ENCODE measurements around the gene SINHCAF. TPM values are rescaled to one million over a fixed set of nuclear protein-coding genes. Genes with fewer than 3 reads are reported as not detected.

SINHCAF gene
- polyA plus RNA-seq, 1 donor from 2014 or later, result 80.5 TPM

DNA sequence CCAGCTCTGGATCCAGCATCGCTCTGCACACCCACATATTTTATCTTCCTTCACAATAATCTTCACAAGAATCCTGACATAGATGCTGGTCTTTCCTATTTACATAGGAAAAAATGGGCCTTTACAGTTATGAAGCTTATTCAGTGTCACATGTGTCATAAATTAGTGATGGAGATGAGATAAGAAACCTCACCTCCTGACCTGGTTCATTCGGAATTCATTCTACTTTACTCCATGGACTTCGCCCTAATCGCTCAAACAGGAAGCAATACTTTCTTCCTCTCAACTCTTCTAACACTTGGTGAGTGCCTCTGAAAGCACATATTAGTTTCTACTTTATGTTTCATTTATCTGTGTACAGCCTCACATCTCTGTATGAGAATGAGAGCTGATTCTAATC lies 12.0 kb upstream of the SINHCAF start:
- Histone ChIP-seq H3K9me2 (ENCODE audit: insufficient read depth, low read length) (no peaks in the 10 kb centered on the region), H3F3A (ENCODE audit: insufficient read depth, low read length, poor library complexity, severe bottlenecking) (no peaks in the 10 kb centered on the region), H3K4me3 (ENCODE audit: low read length) (no peak overlapping the region), H3K9ac (ENCODE audit: low read length) (no peak overlapping the region), H3K36me3 (ENCODE audit: insufficient read depth, low read length) (no peaks in the 10 kb centered on the region), H2AFZ (ENCODE audit: low read depth, low read length) (no peak overlapping the region), H4K20me1 (ENCODE audit: insufficient read depth) (no peaks in the 10 kb centered on the region), H3K27me3 (ENCODE audit: insufficient read depth, low read depth, low read length) (no peaks in the 10 kb centered on the region), H3K9me3 (ENCODE audit: low read length) (no peaks in the 10 kb centered on the region), H3K4me2 (ENCODE audit: low read length) (no peak overlapping the region), H3K79me2 (replicated peaks; ENCODE audit: insufficient read depth, low read length) (no peaks in the 10 kb centered on the region), H3K27ac (ENCODE audit: low read length) (no peak overlapping the region)
- TF ChIP-seq, protein P1, sequence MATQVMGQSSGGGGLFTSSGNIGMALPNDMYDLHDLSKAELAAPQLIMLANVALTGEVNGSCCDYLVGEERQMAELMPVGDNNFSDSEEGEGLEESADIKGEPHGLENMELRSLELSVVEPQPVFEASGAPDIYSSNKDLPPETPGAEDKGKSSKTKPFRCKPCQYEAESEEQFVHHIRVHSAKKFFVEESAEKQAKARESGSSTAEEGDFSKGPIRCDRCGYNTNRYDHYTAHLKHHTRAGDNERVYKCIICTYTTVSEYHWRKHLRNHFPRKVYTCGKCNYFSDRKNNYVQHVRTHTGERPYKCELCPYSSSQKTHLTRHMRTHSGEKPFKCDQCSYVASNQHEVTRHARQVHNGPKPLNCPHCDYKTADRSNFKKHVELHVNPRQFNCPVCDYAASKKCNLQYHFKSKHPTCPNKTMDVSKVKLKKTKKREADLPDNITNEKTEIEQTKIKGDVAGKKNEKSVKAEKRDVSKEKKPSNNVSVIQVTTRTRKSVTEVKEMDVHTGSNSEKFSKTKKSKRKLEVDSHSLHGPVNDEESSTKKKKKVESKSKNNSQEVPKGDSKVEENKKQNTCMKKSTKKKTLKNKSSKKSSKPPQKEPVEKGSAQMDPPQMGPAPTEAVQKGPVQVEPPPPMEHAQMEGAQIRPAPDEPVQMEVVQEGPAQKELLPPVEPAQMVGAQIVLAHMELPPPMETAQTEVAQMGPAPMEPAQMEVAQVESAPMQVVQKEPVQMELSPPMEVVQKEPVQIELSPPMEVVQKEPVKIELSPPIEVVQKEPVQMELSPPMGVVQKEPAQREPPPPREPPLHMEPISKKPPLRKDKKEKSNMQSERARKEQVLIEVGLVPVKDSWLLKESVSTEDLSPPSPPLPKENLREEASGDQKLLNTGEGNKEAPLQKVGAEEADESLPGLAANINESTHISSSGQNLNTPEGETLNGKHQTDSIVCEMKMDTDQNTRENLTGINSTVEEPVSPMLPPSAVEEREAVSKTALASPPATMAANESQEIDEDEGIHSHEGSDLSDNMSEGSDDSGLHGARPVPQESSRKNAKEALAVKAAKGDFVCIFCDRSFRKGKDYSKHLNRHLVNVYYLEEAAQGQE (IDR thresholded peaks at IDR 0.05; ENCODE audit: borderline replicate concordance), result no peak
- TF ChIP-seq, protein P2, sequence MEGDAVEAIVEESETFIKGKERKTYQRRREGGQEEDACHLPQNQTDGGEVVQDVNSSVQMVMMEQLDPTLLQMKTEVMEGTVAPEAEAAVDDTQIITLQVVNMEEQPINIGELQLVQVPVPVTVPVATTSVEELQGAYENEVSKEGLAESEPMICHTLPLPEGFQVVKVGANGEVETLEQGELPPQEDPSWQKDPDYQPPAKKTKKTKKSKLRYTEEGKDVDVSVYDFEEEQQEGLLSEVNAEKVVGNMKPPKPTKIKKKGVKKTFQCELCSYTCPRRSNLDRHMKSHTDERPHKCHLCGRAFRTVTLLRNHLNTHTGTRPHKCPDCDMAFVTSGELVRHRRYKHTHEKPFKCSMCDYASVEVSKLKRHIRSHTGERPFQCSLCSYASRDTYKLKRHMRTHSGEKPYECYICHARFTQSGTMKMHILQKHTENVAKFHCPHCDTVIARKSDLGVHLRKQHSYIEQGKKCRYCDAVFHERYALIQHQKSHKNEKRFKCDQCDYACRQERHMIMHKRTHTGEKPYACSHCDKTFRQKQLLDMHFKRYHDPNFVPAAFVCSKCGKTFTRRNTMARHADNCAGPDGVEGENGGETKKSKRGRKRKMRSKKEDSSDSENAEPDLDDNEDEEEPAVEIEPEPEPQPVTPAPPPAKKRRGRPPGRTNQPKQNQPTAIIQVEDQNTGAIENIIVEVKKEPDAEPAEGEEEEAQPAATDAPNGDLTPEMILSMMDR (IDR thresholded peaks at IDR 0.05; ENCODE audit: poor library complexity, severe bottlenecking), result no peak
- TF ChIP-seq MXI1 (conservative IDR thresholded peaks at IDR 0.05; ENCODE audit: poor library complexity, severe bottlenecking) (no peak), SMC3 (conservative IDR thresholded peaks at IDR 0.05; ENCODE audit: poor library complexity) (no peak), RAD21 (conservative IDR thresholded peaks at IDR 0.05) (no peak)

DNA sequence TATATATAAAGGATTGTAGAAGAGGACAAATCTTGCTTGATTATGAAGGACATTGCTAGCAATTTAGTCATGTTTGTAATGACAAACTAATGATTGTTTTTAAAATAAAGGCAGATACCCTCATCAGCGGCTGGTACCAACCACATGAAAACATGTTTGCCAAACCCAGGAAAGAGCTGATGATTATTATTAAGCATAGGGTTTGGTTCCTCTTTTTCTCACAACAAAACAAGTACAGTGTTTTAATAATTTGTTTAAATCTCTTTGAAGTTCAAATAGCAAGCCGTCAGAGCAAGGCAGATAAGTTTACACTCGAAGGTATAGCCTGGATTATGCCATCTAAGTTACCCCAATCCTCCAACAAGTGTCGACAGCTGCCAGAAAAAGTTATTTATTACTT lies 5.3 kb upstream of the SINHCAF start:
- no peak overlapping the region for H3K4me3 ChIP-seq (ENCODE audit: low read length)
- H2AFZ ChIP-seq (ENCODE audit: low read depth, low read length), result no peak overlapping the region
- no peaks in the 10 kb centered on the region for H3K9me3 ChIP-seq (ENCODE audit: low read length)
- H3K4me2 ChIP-seq (ENCODE audit: low read length), result no peak overlapping the region
- no peaks in the 10 kb centered on the region for H3K9me2 ChIP-seq (ENCODE audit: insufficient read depth, low read length)
- no peaks in the 10 kb centered on the region for H3K36me3 ChIP-seq (ENCODE audit: insufficient read depth, low read length)
- no peak overlapping the region for H3K27ac ChIP-seq (ENCODE audit: low read length)
- TF ChIP-seq EP300 (conservative IDR thresholded peaks at IDR 0.05; ENCODE audit: poor library complexity, severe bottlenecking) (no peak), POLR2AphosphoS5 (IDR thresholded peaks at IDR 0.05) (no peak), RAD21 (conservative IDR thresholded peaks at IDR 0.05) (no peak), EZH2 (IDR thresholded peaks at IDR 0.05; ENCODE audit: borderline replicate concordance, insufficient read depth, low read length, poor library complexity, severe bottlenecking) (no peak), SMC3 (conservative IDR thresholded peaks at IDR 0.05; ENCODE audit: poor library complexity) (no peak)
- TF ChIP-seq, protein P2 (IDR thresholded peaks at IDR 0.05; ENCODE audit: poor library complexity, severe bottlenecking), result no peak
- H3K27me3 ChIP-seq (ENCODE audit: insufficient read depth, low read depth, low read length), result no peaks in the 10 kb centered on the region
- no peak overlapping the region for H3K9ac ChIP-seq (ENCODE audit: low read length)
- H3F3A ChIP-seq (ENCODE audit: insufficient read depth, low read length, poor library complexity, severe bottlenecking), result peaks cover 8% of the 10 kb centered on the region
- H3K79me2 ChIP-seq (replicated peaks; ENCODE audit: insufficient read depth, low read length), result no peaks in the 10 kb centered on the region
- H4K20me1 ChIP-seq (ENCODE audit: insufficient read depth), result no peaks in the 10 kb centered on the region

Measured in neural cell (in vitro differentiated cells).